ENCODE data around the gene FOSL2. TPM values are rescaled to one million over a fixed set of nuclear protein-coding genes. Genes with fewer than 3 reads are reported as not detected.

Gene FOSL2
- total RNA-seq, 1 donor from 2014 or later = 185 TPM

DNA sequence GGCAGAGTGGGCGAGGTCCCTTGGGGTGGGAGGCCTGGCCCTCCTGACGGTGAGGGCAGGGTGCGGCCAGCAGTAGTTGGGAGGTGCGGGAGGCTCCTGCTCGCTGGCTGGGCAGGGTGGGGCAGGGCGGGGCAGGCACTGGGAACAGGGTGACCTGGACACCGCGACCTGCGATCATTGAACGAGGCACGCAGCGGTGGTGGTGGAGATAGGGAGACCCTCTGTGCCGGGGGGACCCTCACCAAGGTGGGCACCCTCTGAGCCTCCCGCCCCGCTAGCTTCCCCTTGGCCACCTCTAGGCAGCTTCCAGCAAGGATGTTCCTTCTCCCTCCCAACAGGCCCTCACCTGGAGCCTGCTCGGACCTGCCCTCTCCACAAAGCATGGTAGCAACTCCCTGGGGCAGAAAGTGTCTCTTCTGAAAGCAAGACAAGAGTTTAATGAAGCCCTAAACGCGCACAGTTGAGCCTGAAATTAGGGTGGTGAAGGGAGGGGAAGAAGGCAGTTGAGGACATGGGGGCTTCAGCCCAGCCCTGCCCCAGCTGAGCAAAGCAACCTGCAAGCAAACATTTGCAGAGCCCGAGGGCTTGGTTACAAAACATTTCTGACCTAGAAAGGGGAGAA lies 15.4 kb upstream of the FOSL2 start:
- Histone ChIP-seq H3K27ac (no peak overlapping the region), H3K4me3 (no peak overlapping the region)
- intact Hi-C loops (cut with DNase I) = no loop called here

DNA sequence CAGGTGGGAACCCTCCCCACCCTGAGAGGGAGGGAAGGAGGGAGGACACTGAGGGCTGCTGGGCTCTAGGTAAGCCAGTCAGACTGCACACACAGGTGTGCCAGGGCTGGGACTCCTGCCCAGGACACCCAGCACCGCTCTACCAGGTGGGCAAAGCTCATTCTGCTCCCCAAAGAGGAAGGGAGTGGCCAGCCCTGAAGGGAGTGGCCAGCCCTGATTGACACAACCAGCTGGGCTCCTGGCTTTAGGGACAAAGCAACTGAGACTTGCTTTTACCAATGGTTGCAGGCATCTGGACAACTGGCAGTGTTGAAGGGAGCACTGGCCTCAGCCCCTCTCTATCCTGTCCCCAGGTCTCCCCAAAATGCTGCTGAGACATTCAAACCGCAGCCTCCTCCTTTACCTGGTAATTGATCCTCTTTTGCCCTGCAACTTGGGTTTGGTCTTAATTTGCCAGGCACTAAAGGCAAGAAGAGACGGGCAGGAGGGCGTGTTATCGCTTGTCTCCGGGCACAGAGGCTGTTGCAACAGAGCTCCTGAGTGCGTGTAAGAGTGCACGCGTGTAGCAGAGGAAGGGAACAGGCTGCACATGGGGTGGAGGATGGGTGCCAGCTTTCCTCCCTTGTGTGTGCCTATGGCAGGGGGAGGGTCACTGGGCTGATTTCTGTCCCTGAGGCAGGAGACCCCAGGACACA lies 14.5 kb upstream of the FOSL2 start:
- H3K4me1 ChIP-seq = no peaks in the 10 kb centered on the region
- H3K27ac ChIP-seq = no peak overlapping the region
- no peak for DNase-seq (ENCODE audit: low spot score in 2 of 2)
- intact Hi-C loops (cut with DNase I) = no loop called here
- TF ChIP-seq, protein P1, sequence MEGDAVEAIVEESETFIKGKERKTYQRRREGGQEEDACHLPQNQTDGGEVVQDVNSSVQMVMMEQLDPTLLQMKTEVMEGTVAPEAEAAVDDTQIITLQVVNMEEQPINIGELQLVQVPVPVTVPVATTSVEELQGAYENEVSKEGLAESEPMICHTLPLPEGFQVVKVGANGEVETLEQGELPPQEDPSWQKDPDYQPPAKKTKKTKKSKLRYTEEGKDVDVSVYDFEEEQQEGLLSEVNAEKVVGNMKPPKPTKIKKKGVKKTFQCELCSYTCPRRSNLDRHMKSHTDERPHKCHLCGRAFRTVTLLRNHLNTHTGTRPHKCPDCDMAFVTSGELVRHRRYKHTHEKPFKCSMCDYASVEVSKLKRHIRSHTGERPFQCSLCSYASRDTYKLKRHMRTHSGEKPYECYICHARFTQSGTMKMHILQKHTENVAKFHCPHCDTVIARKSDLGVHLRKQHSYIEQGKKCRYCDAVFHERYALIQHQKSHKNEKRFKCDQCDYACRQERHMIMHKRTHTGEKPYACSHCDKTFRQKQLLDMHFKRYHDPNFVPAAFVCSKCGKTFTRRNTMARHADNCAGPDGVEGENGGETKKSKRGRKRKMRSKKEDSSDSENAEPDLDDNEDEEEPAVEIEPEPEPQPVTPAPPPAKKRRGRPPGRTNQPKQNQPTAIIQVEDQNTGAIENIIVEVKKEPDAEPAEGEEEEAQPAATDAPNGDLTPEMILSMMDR (IDR thresholded peaks at IDR 0.05) = no peak
- H3K36me3 ChIP-seq = no peaks in the 10 kb centered on the region
- no peaks in the 10 kb centered on the region for H3K27me3 ChIP-seq
- no peaks in the 10 kb centered on the region for H3K9me3 ChIP-seq
- H3K4me3 ChIP-seq = no peak overlapping the region

More for the DNA sequence above, 15.4 kb upstream of the FOSL2 start:
- Histone ChIP-seq H3K9me3 (no peaks in the 10 kb centered on the region), H3K4me1 (no peaks in the 10 kb centered on the region), H3K36me3 (no peaks in the 10 kb centered on the region), H3K27me3 (no peaks in the 10 kb centered on the region)
- DNase-seq (ENCODE audit: low spot score in 2 of 2) = no peak
- TF ChIP-seq, protein P1 (IDR thresholded peaks at IDR 0.05) = no peak

DNA sequence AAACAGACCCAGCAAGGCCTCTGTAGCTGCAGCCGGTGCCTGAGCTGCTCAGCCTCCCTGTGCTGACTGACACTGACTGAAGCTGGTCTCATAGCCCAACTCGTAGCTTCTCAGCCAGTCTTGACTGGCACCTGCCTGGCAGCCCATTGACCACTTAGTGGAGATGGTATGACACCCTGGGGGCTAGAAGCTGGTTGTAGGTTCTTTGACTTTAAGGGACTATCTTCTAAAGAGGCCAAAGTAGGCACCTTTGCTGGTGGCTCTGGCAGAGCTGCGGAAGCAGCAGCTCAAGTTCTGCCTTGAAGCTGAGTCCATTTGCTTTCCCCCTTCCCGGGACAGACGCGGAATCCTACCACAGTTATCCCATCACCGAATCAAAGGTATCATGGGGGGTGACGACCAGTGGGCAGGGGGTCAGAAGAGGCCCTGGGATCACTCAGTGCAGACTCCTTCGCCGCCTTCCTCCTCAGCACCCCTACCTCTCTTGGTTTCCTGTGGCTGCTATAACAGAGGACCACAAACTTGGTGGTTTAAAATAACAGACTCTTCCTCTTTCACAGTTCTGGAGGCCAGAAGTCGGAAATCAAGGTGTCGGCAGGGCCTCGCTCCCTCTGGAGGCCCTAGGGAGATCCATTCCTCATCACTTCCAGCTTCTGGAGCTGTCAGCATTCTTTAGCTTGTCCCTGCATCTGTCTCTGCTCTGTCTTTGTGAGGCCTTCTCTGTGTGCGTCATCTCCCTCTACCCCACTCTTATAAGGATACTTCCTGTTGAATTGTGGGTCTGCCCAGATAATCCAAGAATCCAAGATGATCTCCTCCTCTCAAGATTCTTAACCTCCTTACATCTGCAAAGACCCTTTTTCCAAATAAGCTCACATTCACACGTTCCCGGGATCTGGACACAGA lies 13.7 kb upstream of the FOSL2 start:
- Histone ChIP-seq H3K4me1 (no peaks in the 10 kb centered on the region), H3K4me3 (no peak overlapping the region), H3K27ac (no peak overlapping the region), H3K36me3 (no peaks in the 10 kb centered on the region), H3K9me3 (no peaks in the 10 kb centered on the region), H3K27me3 (no peaks in the 10 kb centered on the region)
- no peak for DNase-seq (ENCODE audit: low spot score in 2 of 2)
- intact Hi-C loops (cut with DNase I) = no loop called here
- TF ChIP-seq, protein P1 (IDR thresholded peaks at IDR 0.05) = no peak

DNA sequence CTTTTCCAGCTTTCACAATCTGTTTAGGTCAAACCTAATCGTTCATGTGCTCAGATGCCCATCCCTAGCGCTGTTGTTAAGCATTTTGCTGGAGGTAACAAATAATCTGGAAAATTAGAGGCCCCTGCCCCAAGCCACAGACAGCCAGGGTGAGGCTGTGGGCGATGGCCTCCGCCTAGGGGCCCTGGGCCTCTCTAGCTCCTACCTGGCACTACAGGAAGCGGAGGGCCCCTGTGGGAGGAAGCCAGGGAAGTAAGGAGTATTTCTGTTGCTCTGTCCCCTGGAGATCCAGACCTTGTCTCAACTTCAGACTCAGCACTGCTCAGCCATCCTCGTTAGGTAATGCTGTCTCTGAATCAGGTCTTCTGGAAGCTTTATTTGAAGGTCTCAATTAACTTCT lies 12.4 kb upstream of the FOSL2 start:
- no peaks in the 10 kb centered on the region for H3K9me3 ChIP-seq
- no peaks in the 10 kb centered on the region for H3K36me3 ChIP-seq
- DNase-seq (ENCODE audit: low spot score in 2 of 2) = no peak
- H3K27me3 ChIP-seq = no peaks in the 10 kb centered on the region
- H3K4me3 ChIP-seq = no peak overlapping the region
- intact Hi-C loops (cut with DNase I) = no loop called here
- H3K4me1 ChIP-seq = no peaks in the 10 kb centered on the region
- H3K27ac ChIP-seq = no peak overlapping the region
- TF ChIP-seq, protein P1 (IDR thresholded peaks at IDR 0.05) = no peak

DNA sequence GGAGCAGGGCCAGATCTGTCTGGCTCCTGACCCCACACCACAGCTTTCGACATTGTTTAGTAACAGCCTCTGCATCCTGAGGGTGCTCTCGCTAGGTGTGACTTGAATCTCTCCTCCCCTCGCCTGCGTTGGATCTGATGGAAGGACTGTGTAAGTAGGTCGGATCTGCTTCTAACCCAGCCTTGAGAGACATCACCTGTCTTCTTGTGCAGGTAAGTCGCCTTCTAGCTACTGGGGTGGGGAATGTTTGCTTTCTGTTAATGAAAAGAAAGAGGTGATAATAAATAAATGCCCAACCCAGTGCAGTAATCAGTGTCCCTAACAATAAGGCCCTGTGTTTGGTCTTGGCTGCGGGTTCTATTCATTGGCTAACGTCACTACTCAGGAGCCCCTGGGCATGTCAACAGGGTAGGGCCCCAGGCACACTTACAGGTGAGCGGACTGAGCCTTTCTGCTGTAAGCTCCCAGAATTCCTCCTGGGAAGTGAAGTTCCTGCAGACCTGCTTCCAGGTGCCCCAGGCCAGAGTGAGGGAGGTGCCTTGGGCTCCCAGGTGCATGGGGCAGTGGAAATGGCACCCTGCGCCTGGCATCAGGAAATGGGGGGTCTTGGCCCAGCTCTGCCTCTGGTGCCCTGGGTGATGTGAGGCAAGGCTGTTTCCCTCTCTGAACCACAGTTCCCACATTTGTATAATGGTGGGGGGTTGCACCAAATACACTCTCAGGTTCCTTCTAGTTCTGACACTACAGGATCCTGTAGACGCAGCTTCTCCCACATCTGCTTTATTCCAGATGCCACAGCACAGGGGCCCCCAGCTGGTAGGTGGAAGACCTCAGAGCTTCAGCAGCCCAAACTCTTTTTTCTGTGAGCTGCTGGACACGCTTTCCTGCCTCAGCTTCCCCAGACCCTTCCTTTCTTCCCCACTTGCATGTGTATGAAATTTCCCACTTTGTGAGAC lies 11.2 kb upstream of the FOSL2 start:
- Histone ChIP-seq H3K27ac (no peak overlapping the region), H3K4me3 (no peak overlapping the region), H3K9me3 (no peaks in the 10 kb centered on the region), H3K27me3 (no peaks in the 10 kb centered on the region), H3K36me3 (no peaks in the 10 kb centered on the region), H3K4me1 (no peaks in the 10 kb centered on the region)
- intact Hi-C loops (cut with DNase I) = no loop called here
- TF ChIP-seq, protein P1 (IDR thresholded peaks at IDR 0.05) = no peak
- DNase-seq (ENCODE audit: low spot score in 2 of 2) = no peak

All from ascending aorta (tissue), 2 donors.